ENCODE results near the gene ATG12.

Gene ATG12

GRCh38 chr5:115801984-115802383, 39.4 kb downstream of the ATG12 start:
- FAIRE-seq, result no peak

GRCh38 chr5:115801152-115801551, 40.2 kb downstream of the ATG12 start:
- no peak for FAIRE-seq

- no peak for FAIRE-seq
These were observed 41.3 kb downstream of the ATG12 start for GRCh38 chr5:115800108-115800507.

- no peak for FAIRE-seq
These were observed 43.1 kb downstream of the ATG12 start for GRCh38 chr5:115798252-115798651.

GRCh38 chr5:115796656-115797055, 44.7 kb downstream of the ATG12 start:
- FAIRE-seq, result no peak

- no peak for FAIRE-seq
These were observed 45.7 kb downstream of the ATG12 start for GRCh38 chr5:115795700-115796099.

GRCh38 chr5:115788440-115788839, 52.9 kb downstream of the ATG12 start:
- no peak for FAIRE-seq

- FAIRE-seq, result no peak
These were observed 53.9 kb downstream of the ATG12 start for GRCh38 chr5:115787426-115787825.

GRCh38 chr5:115785381-115786065, 55.8 kb downstream of the ATG12 start:
- no peak for FAIRE-seq

GRCh38 chr5:115778417-115778816, 62.9 kb downstream of the ATG12 start:
- no peak for FAIRE-seq
